Stomach smooth muscle (tissue), 2 donors: ENCODE measurements around the gene RILPL1.

ENCODE experiments used
- H3K27ac ChIP-seq: one replicate; pipeline ENCODE4 v1.7.0; 2013; ENCODE audit warnings: mild to moderate bottlenecking, low read length, inconsistent platforms
- H3K27me3 ChIP-seq, 2 donors: one replicate each; pipeline ENCODE4 v1.7.0; 2013; ENCODE audit warnings: low read length in 2 of 2; ENCODE audit not compliant: insufficient read depth in 2 of 2, control insufficient read depth in 1 of 2
- H3K36me3 ChIP-seq, 2 donors: one replicate each; pipeline ENCODE4 v1.7.0; 2013; ENCODE audit warnings: low read length in 2 of 2; ENCODE audit not compliant: control insufficient read depth in 2 of 2, insufficient read depth in 2 of 2
- H3K4me1 ChIP-seq: one replicate; pipeline ENCODE4 v1.7.0; 2013; ENCODE audit warnings: low read length; ENCODE audit not compliant: control insufficient read depth, insufficient read depth
- H3K4me3 ChIP-seq, 2 donors: one replicate each; pipeline ENCODE4 v1.7.0; 2013; ENCODE audit warnings: low read length in 2 of 2
- H3K9ac ChIP-seq, 2 donors: one replicate each; pipeline ENCODE4 v1.7.0; 2013; ENCODE audit warnings: low read length in 2 of 2, mild to moderate bottlenecking in 1 of 2
- H3K9me3 ChIP-seq, 2 donors: one replicate each; pipeline ENCODE4 v1.7.0; 2013; ENCODE audit warnings: low read length in 2 of 2; ENCODE audit not compliant: control insufficient read depth in 2 of 2
- donor health status: healthy.
- donor health status: Pancreatic carcinoma.

The RILPL1 gene

GRCh38 chr12:123479442-123480180 is 53.9 kb downstream of the RILPL1 start:
- Histone ChIP-seq H3K27ac (no peak overlapping the region), H3K9ac (no peak overlapping the region), H3K27me3 (no peaks in the 10 kb centered on the region), H3K36me3 (peaks cover 19 to 36% of the 10 kb centered on the region in 2 donors), H3K9me3 (no peaks in the 10 kb centered on the region), H3K4me1 (no peaks in the 10 kb centered on the region), H3K4me3 (no peak overlapping the region)

- H3K4me1 ChIP-seq, result no peaks in the 10 kb centered on the region
- no peaks in the 10 kb centered on the region for H3K27me3 ChIP-seq
- peaks cover 12 to 31% of the 10 kb centered on the region in 2 donors for H3K36me3 ChIP-seq
- H3K9me3 ChIP-seq, result no peaks in the 10 kb centered on the region
- H3K4me3 ChIP-seq, result no peak overlapping the region
- H3K27ac ChIP-seq, result peak overlapping the region; percentile 37
- no peak overlapping the region for H3K9ac ChIP-seq
Measured at GRCh38 chr12:123478762-123479161, 54.8 kb downstream of the RILPL1 start.

- H3K27me3 ChIP-seq, result no peaks in the 10 kb centered on the region
- H3K27ac ChIP-seq, result no peak overlapping the region
- H3K9ac ChIP-seq, result no peak overlapping the region
- H3K9me3 ChIP-seq, result no peaks in the 10 kb centered on the region
- H3K4me1 ChIP-seq, result no peaks in the 10 kb centered on the region
- no peak overlapping the region for H3K4me3 ChIP-seq
- peaks cover 10 to 25% of the 10 kb centered on the region in 2 donors for H3K36me3 ChIP-seq
Measured at GRCh38 chr12:123478069-123478468, 55.5 kb downstream of the RILPL1 start.

GRCh38 chr12:123475246-123475703 is 58.2 kb downstream of the RILPL1 start:
- no peak overlapping the region for H3K9ac ChIP-seq
- no peaks in the 10 kb centered on the region for H3K9me3 ChIP-seq
- no peak overlapping the region for H3K4me3 ChIP-seq
- peaks cover 19 to 32% of the 10 kb centered on the region in 2 donors for H3K36me3 ChIP-seq
- H3K27ac ChIP-seq, result peak overlapping the region; percentile 37
- no peaks in the 10 kb centered on the region for H3K27me3 ChIP-seq
- H3K4me1 ChIP-seq, result no peaks in the 10 kb centered on the region

GRCh38 chr12:123474485-123475245 is 58.9 kb downstream of the RILPL1 start:
- H3K27me3 ChIP-seq, result no peaks in the 10 kb centered on the region
- H3K36me3 ChIP-seq, result peaks cover 23 to 31% of the 10 kb centered on the region in 2 donors
- no peaks in the 10 kb centered on the region for H3K4me1 ChIP-seq
- peak overlapping the region in 1 of 2 donors; percentile 29 for H3K9ac ChIP-seq
- no peaks in the 10 kb centered on the region for H3K9me3 ChIP-seq
- H3K27ac ChIP-seq, result peak overlapping the region; percentile 37
- H3K4me3 ChIP-seq, result no peak overlapping the region

- H3K36me3 ChIP-seq, result peaks cover 20 to 26% of the 10 kb centered on the region in 2 donors
- H3K4me3 ChIP-seq, result no peak overlapping the region
- H3K9ac ChIP-seq, result no peak overlapping the region
- no peaks in the 10 kb centered on the region for H3K9me3 ChIP-seq
- no peaks in the 10 kb centered on the region for H3K4me1 ChIP-seq
- H3K27ac ChIP-seq, result no peak overlapping the region
- H3K27me3 ChIP-seq, result no peaks in the 10 kb centered on the region
Measured at GRCh38 chr12:123472438-123472849, 61.1 kb downstream of the RILPL1 start.

- Histone ChIP-seq H3K4me3 (no peak overlapping the region), H3K27me3 (no peaks in the 10 kb centered on the region), H3K36me3 (peaks cover 23 to 26% of the 10 kb centered on the region in 2 donors), H3K27ac (no peak overlapping the region), H3K9ac (no peak overlapping the region), H3K9me3 (no peaks in the 10 kb centered on the region), H3K4me1 (no peaks in the 10 kb centered on the region)
Measured at GRCh38 chr12:123471374-123472068, 62.0 kb downstream of the RILPL1 start.

- Histone ChIP-seq H3K27ac (no peak overlapping the region), H3K9ac (no peak overlapping the region), H3K4me3 (no peak overlapping the region), H3K4me1 (no peaks in the 10 kb centered on the region), H3K27me3 (no peaks in the 10 kb centered on the region), H3K9me3 (no peaks in the 10 kb centered on the region), H3K36me3 (peaks cover 27 to 33% of the 10 kb centered on the region in 2 donors)
Measured at GRCh38 chr12:123469978-123470377, 63.5 kb downstream of the RILPL1 start.

- no peak overlapping the region for H3K4me3 ChIP-seq
- H3K27me3 ChIP-seq, result no peaks in the 10 kb centered on the region
- H3K9ac ChIP-seq, result no peak overlapping the region
- no peaks in the 10 kb centered on the region for H3K4me1 ChIP-seq
- no peak overlapping the region for H3K27ac ChIP-seq
- no peaks in the 10 kb centered on the region for H3K9me3 ChIP-seq
- peaks cover 27 to 36% of the 10 kb centered on the region in 2 donors for H3K36me3 ChIP-seq
Measured at GRCh38 chr12:123468786-123469185, 64.7 kb downstream of the RILPL1 start.

GRCh38 chr12:123465084-123465483 is 68.4 kb downstream of the RILPL1 start:
- Histone ChIP-seq H3K27me3 (no peaks in the 10 kb centered on the region), H3K4me1 (peaks cover 2% of the 10 kb centered on the region), H3K9me3 (no peaks in the 10 kb centered on the region), H3K27ac (no peak overlapping the region), H3K36me3 (peaks cover 15 to 21% of the 10 kb centered on the region in 2 donors), H3K9ac (no peak overlapping the region), H3K4me3 (no peak overlapping the region)
